ENCODE data around the gene TICAM1. TPM values are rescaled to one million over a fixed set of nuclear protein-coding genes. Genes with fewer than 3 reads are reported as not detected.

The TICAM1 gene
- total and polyA plus RNA-seq, 2 of the 13 experiments (the other 11 are each of a cell fraction or from before 2014, with no cell fraction given) = 0.33 to 0.95 TPM

DNA sequence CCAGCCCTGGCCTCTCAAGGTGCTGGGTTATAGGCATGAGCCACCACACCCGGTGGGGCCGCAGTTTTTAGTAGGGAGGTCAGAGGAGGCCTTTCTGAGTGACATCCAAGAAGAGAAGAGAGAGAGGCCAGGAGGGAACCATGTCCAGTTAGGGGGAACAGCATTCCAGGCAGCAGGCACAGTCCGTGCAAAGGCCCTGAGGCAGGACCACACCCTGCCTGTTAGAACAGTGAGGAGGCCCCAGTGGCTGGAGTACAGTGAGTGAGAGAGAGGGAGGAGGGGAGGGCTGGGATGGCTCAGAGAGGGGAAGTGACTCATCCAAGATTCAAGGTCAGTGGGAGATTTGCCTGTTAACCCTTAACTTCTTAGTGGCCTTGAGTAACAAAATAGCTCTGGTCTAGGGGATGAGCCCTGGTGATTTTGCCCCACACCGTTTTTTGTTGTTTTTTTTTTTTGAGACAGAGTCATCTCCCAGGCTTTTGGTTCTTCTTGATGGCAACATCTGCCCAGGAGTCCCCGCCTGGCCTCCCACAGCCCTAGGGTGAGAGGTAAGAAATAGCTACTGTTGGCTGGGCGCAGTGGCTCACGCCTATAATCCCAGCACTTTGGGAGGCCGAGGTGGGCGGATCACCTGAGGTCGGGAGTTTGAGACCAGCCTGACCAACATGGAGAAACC is 38.7 kb upstream of the TICAM1 start (continued):
- TF ChIP-seq REST (IDR thresholded peaks at IDR 0.05; ENCODE audit: borderline replicate concordance in 1 of 2, low read depth in 1 of 2, low read length in 2 of 2) (peak in 1 of 2 experiments; percentile 32; a peak in 1 of 4 replicates), SAP130 (CRISPR knock-in tag; IDR thresholded peaks at IDR 0.05; ENCODE audit: low read depth) (peak; percentile 83), ZNF34 (CRISPR knock-in tag; IDR thresholded peaks at IDR 0.05; ENCODE audit: borderline replicate concordance) (0 out of 2 replicates have a peak, but pooled peaks have one; percentile 53), ZNF574 (CRISPR knock-in tag; IDR thresholded peaks at IDR 0.05) (peak; percentile 59), FOXO1 (CRISPR knock-in tag; IDR thresholded peaks at IDR 0.05) (peak; percentile 35), POGZ (CRISPR knock-in tag; IDR thresholded peaks at IDR 0.05) (peak; percentile 92), IRF2 (CRISPR knock-in tag; IDR thresholded peaks at IDR 0.05) (peak; percentile 77), HDAC1 (CRISPR knock-in tag; IDR thresholded peaks at IDR 0.05) (peak; percentile 95), ZNF556 (CRISPR knock-in tag; IDR thresholded peaks at IDR 0.05; ENCODE audit: borderline replicate concordance) (peak; percentile 56; the same call in 1 of the 2 replicates), ZMYM2 (CRISPR knock-in tag; IDR thresholded peaks at IDR 0.05) (peak; percentile 100), NR2F6 (IDR thresholded peaks at IDR 0.05) (no peak; the same call in 1 of the 2 replicates), NR2F6 (CRISPR knock-in tag; IDR thresholded peaks at IDR 0.05) (peak; percentile 62), ZNF577 (CRISPR knock-in tag; IDR thresholded peaks at IDR 0.05; ENCODE audit: borderline replicate concordance, low read depth) (no peak), ZFP36 (IDR thresholded peaks at IDR 0.05; ENCODE audit: borderline replicate concordance, low read depth, low read length, partially characterized antibody) (no peak), BRD4 (CRISPR knock-in tag; IDR thresholded peaks at IDR 0.05) (peak; percentile 75; the same call in 1 of the 2 replicates), ZNF746 (CRISPR knock-in tag; IDR thresholded peaks at IDR 0.05) (peak; percentile 94), MTA1 (CRISPR knock-in tag; IDR thresholded peaks at IDR 0.05; ENCODE audit: borderline replicate concordance) (peak; percentile 89), ZNF792 (CRISPR knock-in tag; IDR thresholded peaks at IDR 0.05) (0 out of 2 replicates have a peak, but pooled peaks have one; percentile 31), ZBTB7A (CRISPR knock-in tag; IDR thresholded peaks at IDR 0.05) (peak; percentile 65), ZMYM4 (CRISPR knock-in tag; IDR thresholded peaks at IDR 0.05) (peak; percentile 79), HMGXB4 (CRISPR knock-in tag; IDR thresholded peaks at IDR 0.05; ENCODE audit: borderline replicate concordance in 1 of 2, low read depth in 1 of 2) (peak in 1 of 2 experiments; percentile 67; a peak in 1 of 4 replicates), ZNF274 (CRISPR knock-in tag; IDR thresholded peaks at IDR 0.05) (0 out of 2 replicates have a peak, but pooled peaks have one; percentile 33)

Measured in HepG2 (cell line).